IPS-18a (cell line): ENCODE results near the gene LY6G6D.

Source experiments
- H3K27ac ChIP-seq: one replicate; pipeline ENCODE4 v1.5.1; 2013; ENCODE audit warnings: low read length
- H3K27me3 ChIP-seq: one replicate; pipeline ENCODE4 v1.6.1; 2013; ENCODE audit warnings: mild to moderate bottlenecking, low read length; ENCODE audit not compliant: control insufficient read depth, insufficient read depth
- H3K36me3 ChIP-seq: one replicate; pipeline ENCODE4 v1.6.1; 2013; ENCODE audit warnings: low read depth, low read length; ENCODE audit not compliant: control insufficient read depth
- H3K4me1 ChIP-seq: one replicate; pipeline ENCODE4 v1.6.1; 2013; ENCODE audit warnings: low read depth, low read length; ENCODE audit not compliant: control insufficient read depth
- H3K4me3 ChIP-seq: one replicate; pipeline ENCODE4 v1.5.1; 2013; ENCODE audit warnings: low read length
- H3K9ac ChIP-seq: one replicate; pipeline ENCODE4 v1.6.1; 2013; ENCODE audit warnings: mild to moderate bottlenecking, low read length, moderate library complexity
- H3K9me3 ChIP-seq: one replicate; pipeline ENCODE4 v1.6.1; 2013; ENCODE audit warnings: low read depth, low read length; ENCODE audit not compliant: control insufficient read depth

Gene LY6G6D

DNA sequence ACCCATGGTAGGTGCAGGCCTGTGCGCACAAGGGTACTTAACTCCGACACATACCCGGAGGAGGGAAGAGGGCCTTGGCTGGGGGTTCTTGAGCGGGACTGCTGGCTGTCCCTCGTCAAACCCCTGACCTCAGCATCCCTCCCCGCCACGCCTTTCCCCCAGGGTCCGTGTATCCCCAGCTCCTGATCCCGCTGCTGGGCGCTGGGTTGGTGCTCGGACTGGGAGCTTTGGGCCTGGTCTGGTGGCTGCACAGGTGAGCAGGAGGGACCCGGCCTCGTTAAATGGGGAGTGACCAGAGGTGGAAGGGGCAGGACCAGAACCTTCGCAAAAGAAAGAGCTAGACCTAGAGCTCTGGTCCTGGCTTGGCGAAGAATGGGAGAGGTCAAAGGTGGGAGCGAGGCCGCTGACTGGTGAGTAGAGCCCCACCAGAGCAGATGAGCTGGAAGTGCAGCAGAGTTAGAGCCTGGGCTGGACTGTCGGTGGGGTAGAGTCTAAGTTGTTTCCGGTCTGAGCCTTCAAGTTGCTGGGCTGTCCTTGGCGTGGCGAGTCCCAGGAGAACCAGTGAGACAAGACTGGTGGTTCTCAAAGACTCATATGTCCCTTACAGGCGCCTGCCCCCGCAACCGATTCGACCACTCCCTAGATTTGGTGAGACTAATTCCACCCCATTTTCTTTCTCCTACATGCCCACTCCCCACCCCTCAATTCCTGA is 9.0 kb downstream of the LY6G6D start:
- no peak overlapping the region for H3K9ac ChIP-seq
- no peak overlapping the region for H3K27ac ChIP-seq
- no peaks in the 10 kb centered on the region for H3K4me1 ChIP-seq

DNA sequence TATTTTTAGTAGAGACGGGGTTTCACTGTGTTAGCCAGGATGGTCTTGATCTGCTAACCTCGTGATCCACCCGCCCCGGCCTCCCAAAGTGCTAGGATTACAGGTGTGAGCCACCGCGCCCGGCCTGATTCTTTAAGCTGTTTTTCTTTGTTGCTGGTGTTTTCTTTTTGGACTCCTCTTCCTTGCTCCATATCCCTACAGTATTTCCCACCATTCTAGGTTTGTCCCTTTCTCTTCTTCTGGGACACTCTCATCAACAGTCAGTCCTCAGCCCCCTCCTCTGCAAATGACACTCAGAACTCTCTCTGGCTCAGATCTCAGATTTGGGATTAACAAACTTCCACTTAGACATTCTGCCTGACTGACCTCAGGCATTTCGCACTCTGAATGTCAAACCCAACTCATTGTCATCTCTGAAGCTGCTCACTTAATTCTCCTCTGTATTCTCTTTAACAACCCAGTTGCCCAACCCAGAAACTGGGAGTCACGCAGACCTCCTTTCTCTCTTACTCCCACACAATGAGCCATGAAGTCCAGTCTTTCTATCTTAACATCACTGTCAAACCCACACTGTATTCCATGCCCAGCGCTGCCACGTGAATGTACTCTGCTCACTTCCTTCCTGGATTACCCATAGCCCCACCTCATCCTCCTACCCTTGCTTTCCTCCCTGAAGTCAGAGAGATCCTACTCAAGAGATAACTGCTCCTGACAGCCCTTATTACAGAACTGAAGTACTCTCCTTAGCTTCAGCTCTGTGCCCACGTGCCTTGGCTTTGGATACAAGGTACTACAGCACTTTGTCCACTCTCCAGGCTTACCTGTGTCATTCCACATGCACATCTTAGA is 10.6 kb downstream of the LY6G6D start:
- Histone ChIP-seq H3K4me1 (peaks cover 4% of the 10 kb centered on the region), H3K9me3 (no peaks in the 10 kb centered on the region), H3K4me3 (no peak overlapping the region), H3K36me3 (peaks cover 18% of the 10 kb centered on the region), H3K27ac (no peak overlapping the region), H3K27me3 (no peaks in the 10 kb centered on the region), H3K9ac (no peak overlapping the region)

More for the DNA sequence above, 9.0 kb downstream of the LY6G6D start:
- Histone ChIP-seq H3K9me3 (no peaks in the 10 kb centered on the region), H3K4me3 (no peak overlapping the region), H3K36me3 (peaks cover 18% of the 10 kb centered on the region), H3K27me3 (no peaks in the 10 kb centered on the region)

DNA sequence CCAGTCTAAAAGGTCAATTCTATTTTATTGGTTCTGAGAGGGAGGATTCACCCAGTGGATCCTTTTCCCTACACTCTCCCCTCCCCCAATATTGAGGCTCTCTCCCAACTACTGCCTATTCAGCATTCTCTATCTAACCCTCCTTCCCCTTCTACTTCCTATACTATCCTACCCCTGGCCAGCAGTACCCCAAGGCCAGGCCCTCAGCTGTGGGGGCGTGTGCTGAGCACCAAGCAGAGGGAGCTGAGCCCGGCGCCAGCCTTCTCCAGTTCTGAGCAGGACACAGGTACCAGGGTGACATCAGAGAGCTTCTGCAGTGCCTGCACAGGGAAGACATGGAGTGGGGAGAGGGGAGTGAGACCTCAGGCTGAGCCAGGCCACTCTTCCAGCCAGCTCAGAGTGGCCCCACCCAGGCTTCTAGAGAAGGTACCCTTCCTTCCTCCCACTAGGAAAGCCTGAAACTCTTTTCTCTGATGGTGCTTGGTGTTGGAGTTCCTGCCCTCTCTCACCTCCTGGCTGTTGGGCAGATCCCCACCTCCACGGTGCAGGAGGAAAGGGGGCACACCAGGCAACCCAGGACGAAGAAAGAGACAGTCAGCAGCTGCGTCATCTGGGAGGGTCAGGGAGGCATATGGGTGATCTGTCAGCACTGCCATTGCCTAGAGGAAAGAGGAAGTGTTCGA is 12.0 kb downstream of the LY6G6D start:
- H3K36me3 ChIP-seq = peaks cover 27% of the 10 kb centered on the region
- no peaks in the 10 kb centered on the region for H3K9me3 ChIP-seq
- H3K27me3 ChIP-seq = no peaks in the 10 kb centered on the region
- peaks cover 5% of the 10 kb centered on the region for H3K4me1 ChIP-seq
- H3K4me3 ChIP-seq = no peak overlapping the region
- H3K27ac ChIP-seq = no peak overlapping the region
- no peak overlapping the region for H3K9ac ChIP-seq

DNA sequence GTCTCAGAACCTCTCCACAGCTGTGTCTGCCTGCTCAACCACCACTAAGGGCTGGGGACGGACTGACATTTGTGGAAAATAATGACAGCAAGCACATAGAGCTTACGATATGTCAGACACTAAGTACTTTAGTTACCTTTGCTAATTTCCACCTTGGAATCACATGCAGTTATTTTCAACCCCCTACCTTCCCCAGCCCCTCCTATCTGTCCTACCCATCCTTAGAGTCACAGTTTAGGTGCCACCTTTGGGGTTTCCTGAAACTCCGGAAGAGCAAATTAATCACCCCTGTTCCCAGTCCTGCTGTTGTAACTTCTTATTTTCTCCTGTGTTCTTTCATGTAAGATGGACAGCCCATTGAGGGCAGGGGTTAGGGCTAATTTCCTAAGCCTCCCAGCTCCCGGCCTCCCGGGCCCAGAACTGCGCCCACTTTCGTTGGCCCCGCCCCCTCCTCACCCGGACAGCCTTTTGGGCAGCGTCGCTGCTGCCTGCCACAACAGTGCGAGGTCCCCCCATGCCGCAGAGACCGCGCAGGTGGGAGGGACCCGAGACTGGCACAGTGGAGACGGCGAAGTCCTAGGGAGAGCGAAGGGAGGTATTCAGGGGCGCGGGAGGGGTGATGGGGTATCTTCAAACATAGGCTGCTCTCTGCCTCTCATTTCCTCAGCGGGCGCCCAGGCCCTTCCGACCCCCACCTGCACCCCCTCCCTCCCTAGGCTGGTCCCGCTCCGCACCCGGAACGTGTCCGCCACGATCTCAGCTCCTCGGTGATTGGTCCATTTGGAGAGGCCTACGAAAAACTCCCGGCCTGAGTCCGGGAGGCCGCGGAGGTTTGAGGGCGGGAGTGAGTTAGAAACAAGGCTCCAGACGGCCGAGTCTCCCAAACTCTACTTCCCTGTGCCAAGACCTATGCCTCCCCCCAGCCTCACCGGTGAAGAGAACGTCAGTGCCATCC is 12.8 kb downstream of the LY6G6D start:
- H3K9me3 ChIP-seq = no peaks in the 10 kb centered on the region
- H3K4me1 ChIP-seq = peaks cover 5% of the 10 kb centered on the region
- H3K9ac ChIP-seq = no peak overlapping the region
- no peak overlapping the region for H3K4me3 ChIP-seq
- H3K27ac ChIP-seq = no peak overlapping the region
- H3K36me3 ChIP-seq = peaks cover 32% of the 10 kb centered on the region
- H3K27me3 ChIP-seq = no peaks in the 10 kb centered on the region

DNA sequence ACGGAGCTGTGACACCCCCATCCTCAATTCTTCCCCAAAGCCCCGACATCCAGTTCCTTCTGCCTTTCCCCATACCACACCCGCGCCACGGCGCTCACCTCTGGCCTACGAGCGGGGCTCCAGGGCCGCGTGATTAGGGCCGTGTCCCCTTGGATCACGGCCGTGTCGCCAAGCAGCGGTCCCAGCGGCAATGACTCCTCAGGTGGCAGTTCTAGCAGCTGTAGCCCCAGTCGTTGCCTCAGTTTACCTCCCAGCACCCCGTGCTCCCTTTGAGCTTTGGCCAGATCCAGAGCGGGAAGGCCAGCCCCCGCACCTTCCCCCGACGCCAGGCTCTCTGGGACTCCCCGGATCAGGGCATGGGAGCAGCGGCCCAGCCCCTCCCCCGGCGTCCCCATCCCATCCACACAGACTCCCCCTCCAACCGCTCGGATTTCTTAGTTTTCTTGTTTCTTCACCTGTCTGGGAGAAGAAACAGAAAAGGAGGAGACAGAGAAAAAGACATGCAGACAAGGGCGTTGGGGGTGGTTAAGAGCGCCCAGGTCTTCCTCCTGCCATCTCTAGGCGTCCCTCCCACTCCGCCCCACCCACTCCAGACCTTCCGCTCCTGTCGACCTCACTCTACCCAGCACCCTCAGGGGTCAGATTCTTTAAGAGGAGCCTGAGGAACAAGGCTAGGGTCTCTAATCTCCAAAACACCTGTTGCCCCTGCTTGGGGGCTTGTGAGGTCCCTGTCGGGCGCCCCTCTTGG is 13.8 kb downstream of the LY6G6D start, which contains the start of gene DDAH2:
DDAH2 (minus strand) TSS at position 533 of the 748 bp plus-strand sequence; CDS start at position 395, 138 bp downstream.
- peaks cover 41% of the 10 kb centered on the region for H3K36me3 ChIP-seq
- H3K4me1 ChIP-seq = peaks cover 6% of the 10 kb centered on the region
- no peak within 1 kb of the TSS for H3K27ac ChIP-seq
- no peaks in the 10 kb centered on the region for H3K27me3 ChIP-seq
- peak within 1 kb of the TSS; percentile 73 for H3K4me3 ChIP-seq
- H3K9me3 ChIP-seq = no peaks in the 10 kb centered on the region
- peak within 1 kb of the TSS; percentile 77 for H3K9ac ChIP-seq

DNA sequence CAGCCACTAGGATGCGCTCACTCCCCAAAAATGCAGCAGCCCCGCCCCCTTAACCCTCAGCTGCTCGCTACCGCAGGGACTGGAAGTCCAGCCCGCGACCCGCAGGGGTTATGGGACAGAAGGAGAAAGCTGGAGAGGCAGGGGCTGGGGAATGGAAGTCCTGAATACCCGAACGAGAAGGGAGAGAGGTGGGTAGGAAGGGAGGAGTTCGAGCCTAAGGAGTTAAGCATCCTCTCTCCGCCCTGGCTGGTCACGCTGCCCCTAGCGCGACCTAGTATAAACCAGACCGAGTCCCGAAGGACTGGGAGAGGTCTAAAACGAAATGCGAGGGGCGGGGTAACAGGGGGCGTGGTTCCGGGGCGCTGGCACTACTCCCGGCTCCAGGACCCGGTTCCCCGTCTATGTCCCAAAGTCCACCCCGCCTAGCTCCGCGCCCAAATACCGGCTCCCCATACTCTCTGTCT is 14.4 kb downstream of the LY6G6D start:
- peaks cover 12% of the 10 kb centered on the region for H3K4me1 ChIP-seq
- H3K36me3 ChIP-seq = peaks cover 43% of the 10 kb centered on the region
- H3K27ac ChIP-seq = no peak overlapping the region

DNA sequence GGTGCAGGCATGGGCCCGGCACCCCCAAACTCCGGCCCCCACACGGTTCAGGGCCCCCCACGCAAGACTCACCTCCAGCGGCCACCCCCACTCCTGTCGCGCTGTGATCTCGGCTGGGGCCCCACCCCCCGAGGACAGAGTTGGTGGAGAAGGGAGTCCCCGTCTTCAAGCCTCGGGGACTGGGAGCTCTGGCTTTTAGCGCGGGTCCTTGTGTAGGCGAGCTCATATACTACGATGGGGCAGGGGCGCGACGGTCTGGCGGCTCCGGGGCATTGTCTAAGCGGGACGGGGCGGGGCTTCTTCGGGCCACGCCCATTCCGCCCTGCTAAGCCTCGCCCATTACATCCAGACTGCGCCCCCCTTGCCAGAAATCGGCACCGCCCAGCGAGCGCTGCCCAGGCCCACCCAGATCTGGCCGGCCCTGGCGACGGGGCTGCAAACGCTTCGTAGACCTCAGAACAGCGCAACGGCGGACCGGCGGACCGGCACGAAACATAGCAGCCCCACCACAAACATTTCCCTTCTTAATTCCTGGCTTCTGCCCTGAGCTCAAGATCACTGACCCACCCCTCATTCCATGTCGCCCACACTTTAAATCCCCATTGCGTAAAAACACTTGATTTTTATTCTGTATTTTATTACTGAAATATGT is 15.0 kb downstream of the LY6G6D start:
- Histone ChIP-seq H3K4me3 (peak overlapping the region; percentile 73), H3K9ac (peak overlapping the region; percentile 77), H3K9me3 (no peaks in the 10 kb centered on the region), H3K4me1 (peaks cover 12% of the 10 kb centered on the region), H3K36me3 (peaks cover 43% of the 10 kb centered on the region), H3K27ac (no peak overlapping the region), H3K27me3 (no peaks in the 10 kb centered on the region)

More for the DNA sequence above, 14.4 kb downstream of the LY6G6D start:
- H3K9me3 ChIP-seq = no peaks in the 10 kb centered on the region
- no peaks in the 10 kb centered on the region for H3K27me3 ChIP-seq
- peak overlapping the region; percentile 73 for H3K4me3 ChIP-seq
- H3K9ac ChIP-seq = peak overlapping the region; percentile 77

DNA sequence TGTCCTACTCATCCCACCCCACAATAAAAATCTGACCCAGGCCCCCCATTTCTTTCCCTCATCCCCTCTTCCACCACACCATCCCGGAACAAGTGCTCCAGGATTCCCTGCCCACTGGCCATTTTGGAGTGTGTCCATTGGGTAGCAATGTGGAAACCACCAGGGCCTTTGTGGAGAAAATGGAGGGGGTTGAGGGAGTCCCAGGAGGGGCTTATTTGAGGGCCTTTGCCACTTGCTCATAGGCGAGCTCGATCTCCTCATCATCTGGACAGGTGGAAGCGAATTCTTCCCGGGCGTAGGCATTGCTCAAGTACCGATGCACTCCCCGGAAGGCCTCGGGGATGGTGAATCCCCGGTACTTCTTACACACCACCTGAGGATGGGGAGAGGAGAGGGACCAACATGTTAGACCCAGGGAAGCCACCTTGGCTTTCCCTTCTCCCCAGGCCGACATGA is 15.5 kb downstream of the LY6G6D start:
- peaks cover 12% of the 10 kb centered on the region for H3K4me1 ChIP-seq
- no peak overlapping the region for H3K27ac ChIP-seq
- H3K9ac ChIP-seq = no peak overlapping the region
- peaks cover 43% of the 10 kb centered on the region for H3K36me3 ChIP-seq
- no peaks in the 10 kb centered on the region for H3K27me3 ChIP-seq
- peak overlapping the region; percentile 73 for H3K4me3 ChIP-seq
- H3K9me3 ChIP-seq = no peaks in the 10 kb centered on the region

DNA sequence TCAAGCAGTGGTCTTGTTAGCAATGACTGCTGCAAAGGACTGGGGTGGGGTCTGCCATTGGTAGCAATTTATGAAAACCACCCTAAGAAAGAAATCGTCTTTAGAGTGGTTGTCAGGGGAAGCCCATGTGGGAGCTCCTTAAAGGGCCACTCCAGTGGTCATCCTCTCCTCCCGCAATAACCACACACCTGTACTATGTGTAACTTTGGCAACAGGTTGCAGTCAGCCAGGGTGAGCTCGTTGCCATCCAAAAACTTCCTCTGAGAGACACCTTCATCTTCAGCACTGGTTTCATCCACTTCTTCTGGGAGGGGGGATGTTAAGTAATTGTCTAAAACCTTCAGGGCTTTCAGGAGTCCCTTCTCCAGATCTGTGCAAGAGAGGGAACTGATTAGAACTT is 16.9 kb downstream of the LY6G6D start:
- no peaks in the 10 kb centered on the region for H3K27me3 ChIP-seq
- H3K36me3 ChIP-seq = peaks cover 33% of the 10 kb centered on the region
- H3K4me1 ChIP-seq = peaks cover 17% of the 10 kb centered on the region
- H3K9me3 ChIP-seq = no peaks in the 10 kb centered on the region
- no peak overlapping the region for H3K9ac ChIP-seq
- H3K27ac ChIP-seq = no peak overlapping the region
- no peak overlapping the region for H3K4me3 ChIP-seq

DNA sequence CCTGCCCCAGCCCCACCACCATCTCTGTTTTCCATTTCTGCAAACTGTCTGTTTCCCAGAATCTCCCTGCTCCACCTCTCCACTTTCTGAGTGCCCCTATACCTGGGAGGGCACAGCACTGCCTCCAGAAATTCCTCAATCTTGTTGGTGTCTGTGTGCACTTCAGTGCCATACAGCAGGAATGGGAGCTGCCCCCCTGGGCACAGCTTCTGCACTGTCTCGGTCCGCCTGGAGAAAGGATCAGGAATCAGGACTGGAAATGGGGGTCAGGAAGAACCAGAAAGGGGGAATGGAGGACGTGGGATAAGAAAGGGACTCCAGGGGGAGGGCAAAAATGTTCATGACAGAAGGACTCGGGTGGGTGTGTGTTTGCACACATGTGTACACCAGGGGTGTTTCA is 18.6 kb downstream of the LY6G6D start:
- Histone ChIP-seq H3K9ac (no peak overlapping the region), H3K4me1 (peaks cover 33% of the 10 kb centered on the region), H3K36me3 (peaks cover 25% of the 10 kb centered on the region), H3K27me3 (no peaks in the 10 kb centered on the region), H3K27ac (no peak overlapping the region), H3K4me3 (no peak overlapping the region), H3K9me3 (no peaks in the 10 kb centered on the region)
